H1 (cell line): ENCODE measurements around the gene ZP2.

Source experiments
- CBX8 ChIP-seq: fragments of 300-800, 300-1000 bp; sonication (generic); IDR thresholded peaks from 2 replicates; pipeline ENCODE4 v1.7.1; 2016; ENCODE audit warnings: low read depth, low read length, borderline replicate concordance
- CEBPB ChIP-seq: IDR thresholded peaks from 2 replicates; pipeline ENCODE4 v1.6.1; 2012; ENCODE audit warnings: low read depth, low read length
- CTCF ChIP-seq, 3 experiments: IDR thresholded peaks; 1 replicate in 2 of 3; 2 replicates in 1 of 3; pipeline versions ENCODE4 v1.5.1 to v1.6.1; 2011; ENCODE audit warnings: low read length in 3 of 3, mild to moderate bottlenecking in 3 of 3, inconsistent platforms in 2 of 3, low read depth in 1 of 3, moderate library complexity in 1 of 3; ENCODE audit not compliant: insufficient read depth in 1 of 3; ENCODE audit errors: control extremely low read depth in 1 of 3
- MAX ChIP-seq: IDR thresholded peaks from 2 replicates; pipeline ENCODE4 v1.6.1; 2012; ENCODE audit warnings: inconsistent platforms
- NANOG ChIP-seq: IDR thresholded peaks from 2 replicates; pipeline ENCODE4 v1.6.1; 2011; ENCODE audit warnings: low read length, low read depth, mild to moderate bottlenecking, inconsistent platforms; ENCODE audit not compliant: insufficient read depth, poor library complexity, severe bottlenecking
- PHF8 ChIP-seq: fragments of 200-600 bp; sonication (generic); conservative IDR thresholded peaks from 2 replicates; pipeline ENCODE4 v1.7.1; 2012; ENCODE audit warnings: low read depth, mild to moderate bottlenecking, inconsistent platforms, low read length, moderate library complexity
- TAF1 ChIP-seq: IDR thresholded peaks from 2 replicates; pipeline ENCODE4 v1.6.1; 2011; ENCODE audit warnings: mild to moderate bottlenecking, low read depth, low read length
- USF2 ChIP-seq: IDR thresholded peaks from 2 replicates; pipeline ENCODE4 v1.6.1; 2011; ENCODE audit warnings: low read length, improper control_type of control experiment

- TF ChIP-seq PHF8 (no peak), CEBPB (no peak), NANOG (no peak), CTCF (IDR thresholded peaks at IDR 0.05; ENCODE audit: control extremely low read depth in 1 of 3, insufficient read depth in 1 of 3, low read depth in 1 of 3, low read length in 3 of 3) (no peak), CBX8 (no peak), USF2 (no peak), MAX (no peak), TAF1 (no peak)
Measured at GRCh38 chr16:21194771-21195301, 16.5 kb downstream of the ZP2 start.
